Stimulated activated CD8-positive, alpha-beta memory T cell treated with anti-CD3 and anti-CD28 coated beads, Interleukin-2, amount 100 ng/mL, for 1 hour (primary cell): ENCODE data around the gene PRKAR2B.
"Not testable (repeated sequence)": the region's sequence is repeated elsewhere in the genome, so short reads cannot be mapped to it uniquely, and the experiment has no call there.

Experiments used
- DNase-seq, 2 donors: peaks; one replicate each; pipeline ENCODE4 v3.0.0-alpha.2; 2020; ENCODE audit warnings: low read depth in 2 of 2

The PRKAR2B gene

DNA sequence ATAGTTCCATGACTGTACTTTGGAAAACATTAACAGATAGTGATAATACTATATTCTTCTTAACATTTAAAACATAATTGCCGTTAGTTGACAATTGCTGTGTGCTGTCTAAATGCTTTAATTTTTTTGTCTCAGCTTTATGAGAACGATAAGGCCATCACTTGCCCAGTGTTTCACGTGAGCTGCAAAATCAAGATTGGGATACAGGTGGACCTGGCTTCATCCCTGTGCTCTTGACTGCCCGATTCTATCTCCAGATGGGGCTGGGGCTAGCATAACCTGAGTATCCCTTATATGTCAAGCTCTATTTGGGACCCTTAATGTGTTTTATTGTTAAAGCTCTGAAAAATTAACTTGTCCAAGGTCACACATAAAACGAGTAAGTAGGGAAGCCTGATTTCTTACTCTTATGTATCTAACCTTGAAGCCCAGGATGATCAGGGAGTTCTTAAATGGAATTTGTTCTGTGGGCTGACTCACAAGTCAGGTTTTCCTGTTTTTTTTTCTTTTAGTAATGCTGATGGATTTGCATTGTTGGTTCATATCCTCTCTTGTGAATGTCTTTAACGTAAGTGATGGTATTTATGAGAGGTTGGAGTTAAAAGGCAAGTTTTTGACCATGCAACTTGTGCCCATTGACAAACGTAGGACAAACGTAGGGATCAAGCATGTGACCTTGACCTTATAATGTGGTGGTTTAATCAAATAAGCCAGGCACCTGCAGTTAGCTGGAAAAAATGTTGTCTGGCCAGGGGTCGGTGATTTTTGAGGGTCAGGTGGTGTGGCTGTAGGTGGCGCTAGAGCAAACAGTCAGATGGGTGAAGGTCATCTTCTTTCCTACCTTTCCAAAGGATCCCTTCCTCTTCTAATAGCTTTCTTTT, 3.6 kb downstream of the PRKAR2B start:
- DNase-seq, result no peak

DNA sequence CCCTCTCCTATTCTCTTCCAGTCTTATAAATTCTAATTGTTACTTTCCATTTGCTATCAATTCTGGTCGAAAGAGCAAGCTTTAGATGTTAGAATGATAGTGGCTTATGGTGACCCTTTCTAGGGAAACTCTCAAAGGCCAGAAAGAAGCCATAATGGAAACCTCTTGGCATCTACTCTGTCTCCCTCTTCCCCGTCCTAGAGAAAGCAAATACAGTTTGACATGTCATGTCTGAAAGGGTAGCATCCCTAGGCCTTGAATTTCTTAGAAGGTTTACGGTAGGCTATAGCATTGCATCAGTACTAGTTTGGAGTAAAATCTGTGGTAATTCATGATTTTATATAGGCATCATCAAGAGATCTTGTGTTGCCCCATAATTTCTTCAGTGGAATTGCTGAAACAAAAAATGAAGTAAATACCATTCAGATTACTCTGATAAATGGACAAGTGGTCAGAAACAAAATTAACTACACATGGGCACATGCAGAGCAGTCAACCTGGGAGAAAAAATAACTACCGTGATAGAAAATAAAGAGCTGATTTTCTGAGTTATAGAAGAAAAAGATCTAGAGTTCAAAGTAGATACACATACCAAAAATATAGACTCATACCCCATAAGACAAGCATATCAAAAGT, 4.4 kb downstream of the PRKAR2B start:
- no peak for DNase-seq

DNA sequence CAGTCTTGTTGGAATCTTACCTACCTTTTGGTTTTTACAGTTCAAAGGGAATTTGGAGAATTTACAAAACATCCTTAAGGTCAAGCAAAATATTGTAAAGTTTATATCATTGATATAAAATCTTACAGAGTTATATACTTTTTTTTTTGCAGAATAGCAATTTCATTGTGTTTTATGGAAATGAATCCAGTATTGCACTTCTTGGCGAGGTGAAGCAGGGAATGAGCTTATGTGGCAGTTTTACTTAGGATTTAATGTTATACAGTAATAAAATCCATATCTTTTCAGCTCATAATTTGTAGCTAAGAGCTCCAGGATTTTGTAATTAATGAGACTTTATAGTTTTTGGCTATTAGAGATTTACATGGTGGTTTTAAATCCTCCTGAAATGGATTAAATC, 5.0 kb downstream of the PRKAR2B start:
- no peak for DNase-seq

DNA sequence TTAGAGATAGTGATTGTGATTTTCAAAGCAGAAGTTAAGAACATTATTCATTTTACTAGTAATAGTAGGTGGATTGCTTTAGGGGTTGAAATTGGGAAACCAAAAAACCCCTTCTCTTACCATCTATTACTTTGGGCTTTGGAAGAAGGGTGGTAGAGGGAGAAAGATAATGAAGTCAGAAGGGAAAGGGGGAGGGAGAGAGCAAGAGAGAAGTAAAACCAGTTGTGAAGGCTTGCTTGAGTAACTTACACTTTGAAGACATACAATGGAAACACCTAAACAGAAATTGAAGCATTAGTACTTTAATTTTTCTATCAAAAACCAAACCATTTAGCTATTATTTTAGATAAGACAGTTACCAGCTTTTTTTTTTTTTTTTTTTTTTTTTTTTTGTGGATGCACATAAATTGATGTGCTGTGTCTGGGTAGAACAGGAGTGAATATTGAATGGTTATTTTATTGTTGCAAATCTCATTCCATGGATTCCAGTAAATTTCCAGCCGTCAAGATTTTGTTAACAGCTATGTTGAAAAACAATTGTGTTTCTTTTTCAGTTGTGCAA, 5.5 kb downstream of the PRKAR2B start:
- DNase-seq, result no peak

DNA sequence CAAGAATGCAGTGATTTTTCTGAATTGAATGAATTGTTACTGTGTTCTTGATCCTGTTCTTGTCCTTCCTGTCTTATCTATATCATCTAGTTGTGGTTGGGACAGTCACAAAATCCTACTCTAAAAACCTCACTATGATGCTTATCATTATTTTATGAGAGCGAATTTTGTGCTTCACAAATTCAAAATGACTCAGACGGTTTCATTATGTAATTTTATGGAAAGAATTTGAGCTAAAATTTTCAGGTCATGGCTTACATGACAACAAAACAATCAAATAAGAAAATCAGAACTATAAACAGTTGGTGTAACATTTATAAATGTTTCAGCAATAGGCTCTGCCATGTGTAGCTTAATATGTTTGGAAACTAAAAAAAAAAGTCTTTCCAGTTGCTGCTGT, 6.9 kb downstream of the PRKAR2B start:
- DNase-seq, result no peak

DNA sequence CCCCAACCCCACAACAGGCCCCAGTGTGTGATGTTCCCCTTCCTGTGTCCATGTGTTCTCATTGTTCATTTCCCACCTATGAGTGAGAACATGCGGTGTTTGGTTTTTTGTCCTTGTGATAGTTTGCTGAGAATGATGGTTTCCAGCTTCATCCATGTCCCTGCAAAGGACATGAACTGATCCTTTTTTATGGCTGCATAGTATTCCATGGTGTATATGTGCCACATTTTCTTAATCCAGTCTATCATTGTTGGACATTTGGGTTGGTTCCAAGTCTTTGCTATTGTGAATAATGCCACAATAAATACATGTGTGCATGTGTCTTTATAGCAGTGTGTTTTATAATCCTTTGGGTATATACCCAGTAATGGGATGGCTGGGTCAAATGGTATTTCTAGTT, 10.5 kb downstream of the PRKAR2B start:
- not testable (repeated sequence) for DNase-seq

DNA sequence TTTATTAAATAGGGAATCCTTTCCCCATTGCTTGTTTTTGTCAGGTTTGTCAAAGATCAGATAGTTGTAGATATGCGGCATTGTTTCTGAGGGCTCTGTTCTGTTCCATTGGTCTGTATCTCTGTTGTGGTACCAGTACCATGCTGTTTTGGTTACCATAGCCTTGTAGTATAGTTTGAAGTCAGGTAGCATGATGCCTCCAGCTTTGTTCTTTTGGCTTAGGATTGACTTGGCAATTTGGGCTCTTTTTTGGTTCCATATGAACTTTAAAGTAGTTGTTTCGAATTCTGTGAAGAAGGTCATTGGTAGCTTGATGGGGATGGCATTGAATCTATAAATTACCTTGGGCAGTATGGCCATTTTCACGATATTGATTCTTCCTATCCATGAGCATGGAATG, 11.6 kb downstream of the PRKAR2B start:
- DNase-seq, result not testable (repeated sequence)

DNA sequence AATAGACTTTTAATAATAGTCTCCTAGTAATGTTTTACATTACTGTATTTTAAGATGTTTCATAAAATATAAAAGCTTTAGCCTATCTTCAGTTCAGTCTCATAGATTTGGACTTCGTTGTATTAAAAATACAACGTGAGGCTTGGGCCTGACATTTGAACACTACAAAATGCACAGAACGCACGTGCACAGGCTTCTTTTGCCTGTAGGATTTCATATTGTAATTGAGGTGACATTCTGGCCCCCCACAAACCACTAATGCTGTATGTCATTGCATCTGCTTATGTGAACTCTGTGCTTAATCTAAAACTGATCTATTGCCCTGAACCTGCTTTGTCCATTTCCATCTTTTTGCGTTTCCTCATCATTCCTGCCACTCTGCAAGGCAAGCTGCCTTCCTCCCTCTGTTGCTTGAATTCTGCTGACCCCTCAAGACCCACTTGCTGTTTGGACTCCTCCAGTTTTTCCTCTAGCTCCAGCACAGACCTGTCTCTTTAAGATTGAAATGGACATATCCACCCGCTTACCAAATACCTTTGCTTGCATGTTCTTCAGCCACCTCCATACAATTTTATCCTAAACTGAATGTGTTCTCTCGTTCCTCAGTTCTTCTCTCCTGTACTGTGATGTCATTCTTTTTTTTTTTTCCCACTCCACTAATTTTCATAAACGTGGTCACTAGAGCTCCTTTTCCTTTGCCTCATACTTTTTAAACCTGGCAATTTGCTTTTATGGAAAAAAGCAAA, 12.4 kb downstream of the PRKAR2B start:
- DNase-seq, result no peak

DNA sequence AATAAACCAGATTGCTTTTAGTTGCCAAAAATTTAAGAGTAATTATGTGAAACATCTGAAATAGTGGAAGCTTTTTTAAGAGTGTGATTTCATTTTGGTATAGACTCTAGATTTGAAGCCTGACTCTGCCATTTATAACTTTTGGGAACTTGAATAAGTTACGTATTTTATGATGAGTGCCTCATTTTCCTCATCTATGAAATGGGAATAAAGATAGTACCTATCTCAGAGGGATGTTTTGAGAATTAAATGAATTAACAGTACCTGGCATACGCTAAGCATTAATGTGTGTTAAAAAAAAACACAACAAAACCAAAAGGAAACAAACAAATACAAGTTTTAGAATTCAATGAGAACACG, 12.9 kb downstream of the PRKAR2B start:
- no peak for DNase-seq

DNA sequence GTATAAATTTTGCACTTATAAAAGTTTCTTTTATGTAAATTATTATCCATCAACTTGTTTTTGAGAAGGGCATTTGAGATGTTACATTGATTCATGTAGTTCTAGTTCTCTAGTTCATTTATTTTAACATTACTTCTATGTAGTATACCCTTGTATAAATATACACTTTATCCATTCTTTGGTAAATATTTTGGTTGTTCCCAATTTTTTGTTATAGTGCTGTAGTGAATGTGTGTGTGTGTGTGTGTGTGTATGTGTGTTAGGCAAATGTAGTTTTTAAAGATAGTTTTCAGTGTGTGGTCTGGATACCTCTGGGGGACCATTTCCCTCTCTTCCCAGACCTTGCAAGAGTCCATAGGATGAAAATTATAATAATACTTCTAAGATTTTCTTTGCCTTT, 15.0 kb downstream of the PRKAR2B start:
- no peak for DNase-seq

DNA sequence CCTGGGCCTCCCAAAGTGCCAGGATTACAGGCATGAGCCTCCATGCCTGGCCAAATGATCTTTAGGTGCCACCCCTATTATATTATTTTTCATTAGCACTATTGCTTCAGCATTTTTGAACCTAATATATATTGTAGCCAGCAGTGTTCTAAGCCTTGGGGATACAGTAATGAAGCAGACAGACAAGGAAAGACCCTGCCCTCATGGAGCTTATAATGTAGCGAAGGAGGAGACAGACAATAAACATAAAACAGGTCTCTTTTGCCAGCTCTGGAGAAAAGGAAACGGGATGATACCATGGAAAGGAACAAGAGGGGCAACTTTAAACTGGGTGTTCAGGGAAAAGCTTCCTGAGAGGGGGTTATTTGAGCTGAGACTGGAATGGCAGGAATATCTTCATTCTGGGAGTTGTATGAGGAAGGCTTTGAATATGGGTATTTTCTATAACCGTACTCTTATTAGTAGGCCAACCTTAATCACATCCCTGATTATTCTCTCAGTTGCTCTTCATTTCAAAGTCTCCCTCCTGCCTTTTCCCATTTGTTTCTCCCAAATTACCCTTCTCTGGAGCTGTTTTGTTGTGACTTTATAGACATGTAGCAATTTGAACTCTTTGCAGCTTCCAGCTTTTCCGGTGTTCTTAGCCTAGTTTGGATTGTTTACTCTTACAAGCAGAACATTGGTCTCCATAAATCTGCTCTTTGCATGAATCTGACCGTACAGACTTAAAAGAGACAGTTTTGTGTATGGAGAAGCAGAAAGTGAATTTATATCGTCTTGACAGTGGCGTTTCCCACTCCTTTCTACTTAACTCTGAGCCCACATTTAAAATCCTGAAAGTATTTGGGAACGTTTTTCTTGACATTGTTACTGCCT, 19.0 kb downstream of the PRKAR2B start:
- DNase-seq, result no peak

DNA sequence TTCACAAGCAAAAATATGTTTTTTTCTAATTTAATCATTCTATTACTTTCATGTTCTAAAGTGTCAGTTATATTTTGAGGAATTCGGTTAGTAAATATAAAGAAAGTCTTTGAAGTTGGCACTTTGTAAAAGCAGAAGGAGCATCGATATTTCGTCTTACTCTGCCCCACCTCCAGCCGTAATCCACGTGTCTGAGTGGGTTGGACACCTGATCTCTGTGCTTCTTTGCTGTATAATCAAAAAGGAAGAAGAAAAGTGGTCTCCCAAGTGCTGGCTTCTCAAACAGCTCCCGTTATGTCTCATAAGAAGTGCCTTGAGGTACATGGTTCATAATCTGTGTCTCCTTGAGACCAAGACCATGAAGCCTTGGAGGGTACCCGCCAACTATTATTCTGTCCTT, 19.8 kb downstream of the PRKAR2B start:
- DNase-seq, result no peak

DNA sequence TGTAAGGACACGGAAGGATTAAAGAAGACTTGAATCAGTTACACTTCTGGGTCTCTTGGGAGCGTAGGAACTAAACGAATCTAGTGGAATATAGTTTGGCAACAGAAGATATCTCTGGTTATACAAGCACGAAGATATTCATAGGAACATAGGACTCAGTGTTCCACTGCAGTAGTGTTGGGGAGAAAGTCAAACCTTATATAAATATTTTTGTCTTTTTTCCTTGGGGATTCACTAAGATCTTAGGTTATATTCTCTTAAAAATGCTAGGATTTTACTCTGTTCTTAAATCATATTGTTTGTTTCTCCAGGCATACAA, 21.4 kb downstream of the PRKAR2B start:
- DNase-seq, result no peak

DNA sequence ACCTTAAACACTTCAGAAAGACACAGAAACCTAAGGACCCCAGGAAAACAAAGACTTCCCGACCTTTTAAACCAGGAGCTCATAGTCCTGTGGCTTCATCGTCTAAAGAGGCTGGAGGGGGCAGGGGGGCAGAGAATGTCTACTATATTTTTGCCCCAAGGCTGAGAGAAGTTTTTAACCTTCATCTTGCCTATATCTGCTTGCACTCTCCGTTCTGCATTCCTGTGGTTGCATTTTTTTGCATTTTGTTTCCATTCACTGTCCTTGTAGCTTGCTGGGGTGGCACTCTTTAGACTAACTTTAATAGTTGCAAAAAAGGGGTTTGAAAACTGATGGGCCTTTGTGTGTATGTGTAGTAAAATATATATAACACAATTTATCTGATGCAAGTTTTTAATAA, 23.7 kb downstream of the PRKAR2B start:
- no peak for DNase-seq

DNA sequence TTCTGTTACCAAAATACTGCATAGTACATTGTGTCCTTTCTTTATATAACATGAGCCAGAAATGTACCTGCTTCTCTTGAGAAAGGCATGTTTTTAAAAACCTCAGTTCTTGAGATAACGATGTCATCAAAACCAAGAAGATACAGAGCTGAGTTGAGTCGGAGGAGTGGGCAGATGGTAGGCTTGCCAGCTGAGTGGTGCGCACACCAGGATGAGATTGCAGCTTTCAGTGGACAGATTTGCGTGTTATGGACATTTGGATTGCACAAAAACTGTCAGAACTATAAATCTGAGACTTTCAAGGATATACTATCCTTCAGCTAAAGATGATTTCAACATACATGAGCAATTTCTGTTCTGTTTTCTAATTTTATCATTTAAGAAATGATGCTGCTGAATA, 25.0 kb downstream of the PRKAR2B start:
- DNase-seq, result no peak

DNA sequence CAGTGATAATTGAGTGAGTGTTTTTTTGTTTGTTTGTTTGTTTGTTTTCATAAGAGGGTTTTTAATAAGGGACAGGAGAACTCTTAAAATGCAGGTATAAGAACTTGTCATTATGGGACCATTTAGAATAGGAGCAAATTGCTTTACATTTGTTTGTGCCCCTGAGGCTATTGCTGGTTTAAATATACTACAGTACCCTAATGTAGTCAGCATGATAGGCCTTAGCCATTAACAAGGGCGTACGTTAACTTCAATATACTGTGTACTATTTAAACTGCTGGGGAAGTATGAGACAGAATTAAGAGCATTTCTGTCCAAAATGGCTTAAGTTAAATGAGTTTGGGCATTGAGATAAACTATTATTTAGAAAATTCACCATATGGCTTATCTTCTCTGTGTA, 26.2 kb downstream of the PRKAR2B start:
- no peak for DNase-seq

DNA sequence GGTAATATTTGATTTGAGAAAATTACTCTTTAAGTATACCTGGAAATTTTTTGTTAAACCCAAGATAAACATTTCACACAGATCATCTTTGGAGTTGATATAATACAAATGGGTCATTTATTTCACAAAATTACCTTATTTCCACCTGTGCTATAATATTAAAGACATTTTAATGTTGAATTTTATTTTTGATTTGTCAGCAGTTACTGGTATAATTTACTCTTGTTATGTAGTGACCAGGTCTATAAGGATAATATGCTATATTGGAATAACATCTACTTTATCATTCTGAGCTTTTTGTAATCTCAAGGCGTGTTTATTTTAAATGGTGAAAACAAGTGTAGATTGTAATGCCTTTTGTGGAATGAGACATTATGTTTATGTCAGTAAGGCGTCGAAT, 26.6 kb downstream of the PRKAR2B start:
- no peak for DNase-seq

DNA sequence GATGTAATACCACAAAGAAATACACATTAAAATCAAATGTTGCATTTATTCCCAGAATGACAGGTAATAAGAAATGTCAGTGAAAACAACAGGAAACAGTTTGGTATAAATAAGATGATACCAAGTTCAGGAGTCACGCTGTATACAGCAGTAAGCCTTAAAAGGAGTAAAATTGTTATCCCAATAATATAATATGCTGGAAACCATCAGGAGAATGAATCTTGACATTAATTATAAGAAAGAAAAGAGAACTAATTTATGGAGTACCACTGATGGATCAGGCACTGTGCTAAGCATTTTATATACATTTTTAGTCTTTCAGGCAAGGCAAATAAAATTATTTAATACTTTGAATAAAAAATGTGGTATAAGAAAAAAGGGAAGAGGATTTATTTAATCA, 27.6 kb downstream of the PRKAR2B start:
- no peak for DNase-seq

DNA sequence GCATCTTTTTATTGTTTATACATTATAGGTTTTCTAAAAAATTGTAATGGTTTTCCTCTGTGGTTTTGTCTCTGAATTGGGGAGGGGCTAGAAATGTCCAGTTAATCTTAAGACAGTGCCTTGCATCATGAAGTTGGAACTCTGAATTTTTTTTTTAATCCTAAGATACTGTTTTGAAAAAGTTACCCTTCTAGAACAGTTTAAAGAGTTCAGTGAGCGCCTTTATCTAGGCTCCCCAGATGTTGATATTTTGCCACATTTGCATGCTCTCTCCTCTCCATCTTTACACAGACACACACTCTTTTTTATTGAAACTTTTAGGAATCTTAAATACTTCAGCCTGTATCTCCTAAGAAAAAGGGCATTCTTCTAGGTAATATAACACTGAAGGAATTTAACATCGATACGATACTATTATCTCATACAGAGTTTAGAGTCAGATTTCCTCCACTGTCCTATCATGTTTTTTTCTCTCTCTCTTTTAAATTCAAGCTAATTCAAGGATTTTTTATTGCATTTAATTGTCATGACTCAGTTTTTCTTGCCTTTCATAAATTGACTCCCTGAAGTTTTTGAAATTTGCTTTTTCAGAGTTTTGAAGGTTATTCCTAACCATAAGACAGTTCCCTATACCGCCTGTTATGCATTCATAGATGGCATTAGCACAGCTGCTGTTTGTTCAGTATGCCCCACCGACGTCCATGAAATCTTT, 31.5 kb downstream of the PRKAR2B start:
- no peak for DNase-seq

DNA sequence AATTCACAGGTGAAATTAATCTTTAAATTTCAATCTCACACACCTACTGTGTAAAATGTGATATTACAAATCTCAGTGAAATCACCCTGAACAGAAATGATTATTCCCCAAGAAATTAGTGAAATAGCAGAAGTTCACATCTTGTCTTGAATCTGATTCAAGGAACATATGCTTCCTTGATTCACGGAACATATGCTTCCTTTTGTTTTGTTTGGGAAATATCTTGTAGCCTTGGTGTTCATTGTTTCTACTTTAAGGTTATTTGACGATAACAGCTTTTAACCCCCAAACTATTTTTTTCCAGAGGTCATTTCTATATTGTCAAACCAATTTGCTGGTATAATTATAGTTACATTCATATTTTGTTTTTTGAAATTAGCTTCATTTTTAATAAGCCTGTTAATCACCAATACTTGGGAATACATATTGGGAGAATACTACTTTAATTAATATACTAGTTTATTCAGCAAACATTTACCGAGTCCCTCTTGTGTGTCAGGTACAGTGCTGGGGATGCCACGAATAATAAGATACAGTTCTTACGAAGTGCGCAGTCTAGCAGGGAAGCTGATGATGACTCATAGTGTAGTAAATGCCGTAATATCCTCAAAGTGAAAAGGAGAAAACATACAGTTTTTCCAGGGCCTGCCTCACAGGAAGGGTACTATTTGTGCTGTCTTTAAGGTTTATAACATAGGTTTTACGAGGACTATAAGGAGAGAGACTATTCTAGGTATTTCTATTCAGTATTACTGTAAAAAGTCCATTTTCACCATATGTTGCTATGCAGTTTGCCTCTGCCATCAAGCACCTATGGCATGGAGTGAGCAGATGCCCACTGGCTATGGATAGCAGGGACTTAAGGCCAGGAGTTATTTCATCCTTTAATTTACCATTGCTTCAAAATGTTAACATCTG, 32.5 kb downstream of the PRKAR2B start:
- no peak for DNase-seq
